ENCODE data around the gene PRRC2B.
"Not testable (repeated sequence)": the region's sequence is repeated elsewhere in the genome, so short reads cannot be mapped to it uniquely, and the experiment has no call there.

PRRC2B gene

DNA sequence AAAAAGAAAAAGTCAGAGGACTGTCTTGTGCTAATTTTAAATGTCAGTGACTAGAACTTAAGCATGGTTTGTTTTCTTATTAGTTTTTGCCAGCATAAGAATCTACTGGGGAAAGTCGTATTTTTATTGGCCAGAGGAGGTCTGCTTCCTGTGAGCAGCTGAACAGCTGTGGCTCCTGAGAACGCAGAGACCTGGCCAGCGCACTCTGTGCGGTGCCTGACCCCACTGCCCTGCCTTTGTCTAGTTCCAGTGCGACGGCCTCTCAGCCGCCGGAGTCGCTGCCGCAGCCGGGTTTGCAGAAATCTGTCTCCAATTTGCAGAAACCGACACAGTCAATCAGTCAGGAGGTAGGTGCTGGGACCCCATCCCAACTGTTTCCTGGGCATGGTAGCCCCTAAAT lies 42.5 kb downstream of the PRRC2B start:
- no peak for DNase-seq (ENCODE audit: low spot score)

- no peak for DNase-seq (ENCODE audit: low spot score)
Observed at GRCh38 chr9:131436865-131437271, 43.0 kb downstream of the PRRC2B start.

DNA sequence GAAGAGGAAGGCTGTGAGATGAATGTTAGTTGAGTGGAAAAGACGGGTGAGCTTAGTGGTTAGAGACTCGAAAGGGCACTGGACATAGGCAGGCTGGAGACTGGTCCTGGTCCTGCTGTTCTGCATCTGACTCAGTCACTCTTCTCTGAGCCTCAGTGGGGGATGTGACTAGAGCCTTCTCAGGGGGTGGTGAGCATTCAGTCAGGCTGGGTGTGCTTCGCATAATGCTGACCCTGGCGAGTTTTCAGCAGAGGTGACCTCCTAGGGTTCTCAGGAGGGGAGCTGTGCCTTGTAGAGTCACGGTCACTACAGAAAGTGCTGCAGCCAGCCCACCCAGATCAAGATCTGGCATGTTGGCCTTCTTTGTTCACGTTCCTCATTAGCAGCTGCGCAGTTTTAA lies 44.3 kb downstream of the PRRC2B start:
- no peak for DNase-seq (ENCODE audit: low spot score)

DNA sequence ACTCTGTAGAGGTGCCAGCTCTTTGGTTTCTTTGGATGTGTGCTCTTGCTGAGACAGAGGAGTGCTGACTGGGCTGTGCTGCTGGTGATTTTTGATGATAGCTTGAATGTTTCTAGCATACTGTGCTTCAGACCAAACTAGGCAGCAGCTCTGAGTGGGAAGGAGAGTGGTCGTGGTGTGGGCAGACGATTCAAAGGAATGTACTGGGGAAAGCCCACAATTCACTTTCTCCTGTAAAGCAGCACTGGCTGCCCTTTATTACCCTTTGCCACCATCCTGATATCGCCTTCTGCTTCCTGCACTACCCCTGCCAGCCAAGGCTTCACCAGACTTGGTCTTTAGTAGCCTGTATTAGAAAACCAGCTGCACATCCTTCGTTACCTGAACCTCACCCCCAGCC lies 45.3 kb downstream of the PRRC2B start:
- DNase-seq (ENCODE audit: low spot score), result no peak

GRCh38 chr9:131441441-131441840 lies 47.6 kb downstream of the PRRC2B start:
- DNase-seq (ENCODE audit: low spot score), result peak; percentile 61

GRCh38 chr9:131442351-131442750 lies 48.5 kb downstream of the PRRC2B start:
- no peak for DNase-seq (ENCODE audit: low spot score)

DNA sequence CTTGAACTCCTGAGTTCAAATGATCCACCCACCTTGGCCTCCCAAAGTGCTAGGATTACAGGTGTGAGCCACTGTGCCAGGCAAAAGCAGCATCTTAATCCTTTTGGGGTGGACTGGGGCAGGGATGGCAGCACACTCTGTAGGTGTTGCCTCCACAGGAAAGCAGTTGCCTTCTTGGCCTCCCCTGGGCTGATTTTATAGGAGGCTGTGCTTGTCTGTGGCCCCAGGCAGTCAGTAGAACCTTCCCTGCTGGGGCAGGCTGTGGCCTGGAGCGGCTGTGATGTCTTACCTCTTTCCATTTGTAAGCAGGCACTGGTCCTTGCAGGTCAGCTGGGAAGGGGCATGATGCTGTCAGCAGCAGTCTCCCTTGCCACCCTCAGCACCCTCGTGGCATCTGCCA lies 49.8 kb downstream of the PRRC2B start:
- DNase-seq (ENCODE audit: low spot score), result no peak

DNA sequence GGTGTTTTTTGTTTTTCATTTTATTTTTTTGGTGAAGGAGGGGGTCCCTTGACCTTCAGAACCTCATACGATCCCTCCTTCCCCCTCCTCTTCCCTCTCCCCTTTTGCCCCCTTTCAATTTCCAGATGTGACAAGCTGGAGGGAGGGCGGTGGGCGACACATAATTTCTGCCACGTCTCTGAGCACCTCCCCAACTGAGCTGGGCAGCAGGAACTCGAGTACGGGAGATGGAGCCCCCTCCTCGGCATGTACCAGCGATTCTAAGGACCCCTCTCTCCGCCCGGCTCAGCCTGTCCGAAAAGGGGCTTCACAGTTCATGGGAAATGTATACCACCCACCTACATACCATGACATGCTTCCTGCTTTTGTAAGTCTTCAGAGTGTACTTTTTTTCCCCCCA lies 52.4 kb downstream of the PRRC2B start:
- DNase-seq (ENCODE audit: low spot score), result no peak

DNA sequence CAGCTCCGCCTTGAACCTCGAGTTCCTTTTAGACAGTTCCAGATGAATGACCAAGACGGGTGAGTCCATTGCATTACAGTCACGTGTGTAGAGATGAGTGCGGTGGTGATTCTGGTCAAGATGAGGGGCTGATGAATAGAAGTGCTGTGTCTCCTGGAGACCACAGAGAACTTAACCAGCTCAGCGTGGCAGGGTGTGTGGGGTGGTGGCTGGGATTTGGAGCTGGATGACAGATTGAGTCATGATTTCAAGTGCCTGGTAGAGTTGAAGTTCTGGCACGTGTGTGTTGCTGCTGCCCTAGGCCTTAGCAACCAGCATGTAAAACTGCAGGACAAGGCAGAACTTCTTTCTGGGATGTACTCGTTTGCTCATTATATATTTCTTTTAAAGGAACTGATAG lies 53.3 kb downstream of the PRRC2B start:
- no peak for DNase-seq (ENCODE audit: low spot score)

DNA sequence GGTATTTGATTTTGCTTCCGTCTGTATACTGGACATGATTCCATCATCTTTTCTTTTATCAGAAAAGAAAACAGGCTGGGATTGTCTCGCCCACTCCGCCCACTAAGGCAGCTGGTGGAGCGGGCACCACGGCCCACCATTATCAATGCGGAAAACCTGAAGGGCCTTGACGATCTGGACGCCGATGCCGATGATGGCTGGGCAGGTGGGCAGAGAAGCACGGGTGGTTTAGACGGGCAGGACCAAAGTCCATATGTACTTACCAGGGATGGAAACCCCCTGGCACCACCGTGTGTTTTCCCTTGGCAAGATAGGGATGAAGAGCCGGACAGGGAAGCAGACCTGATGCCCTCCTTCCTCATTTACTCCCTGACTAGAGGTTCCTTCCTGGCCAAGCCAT lies 53.7 kb downstream of the PRRC2B start:
- DNase-seq (ENCODE audit: low spot score), result no peak

DNA sequence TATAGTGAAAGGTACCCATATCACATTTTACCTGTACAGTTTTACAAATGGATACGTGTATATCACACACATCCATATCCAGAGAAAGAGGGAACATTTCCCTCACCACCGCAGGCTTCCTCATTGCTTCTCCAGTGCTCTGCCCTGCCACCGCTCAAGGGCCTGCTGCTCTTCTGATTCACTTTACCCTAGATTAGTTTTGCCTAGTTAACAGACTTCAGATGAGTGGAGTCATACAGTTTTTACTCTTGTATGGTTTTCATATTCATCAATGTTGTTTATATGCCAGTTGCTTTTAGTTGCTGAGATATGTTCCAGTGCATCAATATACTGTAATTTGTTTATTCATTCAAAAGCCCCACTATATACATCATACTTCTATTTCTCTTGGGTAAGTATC lies 54.9 kb downstream of the PRRC2B start:
- no peak for DNase-seq (ENCODE audit: low spot score)

- DNase-seq (ENCODE audit: low spot score), result no peak
Observed at GRCh38 chr9:131449276-131449675, 55.4 kb downstream of the PRRC2B start.

DNA sequence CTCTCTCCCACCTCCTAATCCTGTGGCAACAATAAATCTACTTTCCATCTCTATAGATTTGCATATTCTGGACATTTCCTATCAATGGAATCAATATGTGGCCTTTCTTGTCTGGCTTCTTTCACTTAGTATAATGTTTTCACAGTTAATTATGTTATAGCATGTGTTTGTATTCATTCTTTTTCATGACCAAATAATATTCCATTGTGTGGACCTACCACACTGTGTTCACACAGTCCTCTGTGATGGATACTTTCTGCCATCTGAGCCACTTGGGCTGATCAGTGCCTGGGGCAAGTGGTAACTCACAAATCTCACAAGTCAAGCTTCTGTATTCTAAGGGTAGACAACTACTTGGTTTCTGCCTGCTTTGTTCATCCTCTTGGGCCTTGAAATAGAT lies 60.1 kb downstream of the PRRC2B start:
- no peak for DNase-seq (ENCODE audit: low spot score)

DNA sequence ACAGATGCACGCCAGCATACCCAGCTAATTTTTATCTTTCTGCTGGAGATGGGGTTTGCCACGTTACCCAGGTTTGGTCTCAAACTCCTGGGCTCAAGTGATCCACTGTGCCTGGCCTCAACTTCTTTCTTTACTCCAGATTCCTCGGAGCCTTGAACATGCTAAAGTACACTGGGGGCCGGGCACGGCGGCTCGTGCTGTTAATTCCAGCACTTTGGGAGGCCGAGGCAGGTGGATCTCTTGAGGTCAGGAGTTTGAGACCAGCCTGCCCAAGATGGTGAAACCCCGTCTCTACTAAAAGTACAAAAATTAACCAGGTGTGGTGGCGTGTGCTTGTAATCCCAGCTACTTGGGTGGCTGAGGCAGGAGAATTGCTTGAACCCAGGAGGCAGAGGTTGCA lies 61.8 kb downstream of the PRRC2B start:
- not testable (repeated sequence) for DNase-seq (ENCODE audit: low spot score)

- DNase-seq (ENCODE audit: low spot score), result no peak
Observed at GRCh38 chr9:131457746-131458145, 63.9 kb downstream of the PRRC2B start.

- DNase-seq (ENCODE audit: low spot score), result no peak
Observed at GRCh38 chr9:131459056-131459455, 65.2 kb downstream of the PRRC2B start.

DNA sequence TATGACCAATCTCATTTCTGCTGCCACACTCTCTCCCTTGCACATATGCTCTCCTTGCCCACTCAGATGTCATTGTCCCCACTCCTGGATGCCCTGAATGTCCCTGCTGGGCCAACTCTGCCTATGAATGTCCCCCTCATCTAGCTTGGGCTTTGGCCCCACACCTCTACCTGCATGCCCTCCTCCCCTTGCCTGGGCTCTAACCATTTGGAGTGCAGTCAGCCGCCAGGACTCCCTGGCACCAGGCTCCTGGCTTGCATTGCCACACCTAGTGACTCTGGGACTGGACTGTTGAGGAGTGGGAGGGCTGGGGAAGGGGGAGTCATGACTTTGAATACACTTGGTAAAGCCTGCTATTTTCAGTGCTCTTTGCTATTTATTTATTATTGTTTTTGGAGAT lies 67.3 kb downstream of the PRRC2B start:
- no peak for DNase-seq (ENCODE audit: low spot score)

GRCh38 chr9:131464354-131465000 lies 70.6 kb downstream of the PRRC2B start:
- DNase-seq (ENCODE audit: low spot score), result no peak

DNA sequence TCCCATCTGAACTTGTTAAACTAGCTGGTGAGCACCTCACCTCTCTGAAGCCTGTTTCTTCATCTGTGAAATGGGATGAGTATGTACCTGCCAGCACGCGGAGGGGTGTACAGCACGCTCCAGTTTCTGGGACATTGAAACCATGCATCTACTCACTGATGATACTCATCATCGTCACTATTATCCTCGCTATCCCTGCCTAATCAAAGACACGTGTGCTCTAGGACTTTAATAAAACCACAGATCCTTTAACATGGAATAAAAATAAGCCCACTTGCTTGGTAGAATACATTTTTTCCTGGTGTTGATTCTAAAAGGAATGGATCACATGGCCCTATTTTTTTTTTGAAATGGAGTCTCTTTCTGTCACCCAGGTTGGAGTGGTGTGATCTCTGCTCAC lies 71.5 kb downstream of the PRRC2B start:
- no peak for DNase-seq (ENCODE audit: low spot score)

- no peak for DNase-seq (ENCODE audit: low spot score)
Observed at GRCh38 chr9:131467214-131467935, 73.5 kb downstream of the PRRC2B start.

GRCh38 chr9:131468031-131468430 lies 74.1 kb downstream of the PRRC2B start:
- no peak for DNase-seq (ENCODE audit: low spot score)

DNA sequence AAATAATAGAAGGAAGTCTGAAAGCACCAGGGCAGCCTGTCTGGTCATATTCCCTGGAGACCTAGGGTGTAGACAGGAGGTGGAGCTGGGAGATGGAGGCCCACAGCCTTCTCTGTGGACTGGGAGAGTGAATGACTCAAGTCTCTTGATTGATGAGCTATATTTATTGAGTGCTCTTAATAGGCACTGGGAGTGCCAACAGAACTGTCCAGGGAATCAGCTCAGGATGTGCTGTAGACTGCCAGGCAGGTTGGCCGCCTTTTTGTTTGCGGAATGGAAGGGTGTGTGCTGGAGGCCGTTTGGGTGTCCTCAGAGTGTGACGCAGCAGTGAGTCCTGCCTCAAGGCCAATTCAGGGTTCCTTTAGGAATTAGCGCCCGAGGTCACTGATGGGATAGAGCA lies 75.5 kb downstream of the PRRC2B start:
- no peak for DNase-seq (ENCODE audit: low spot score)

DNA sequence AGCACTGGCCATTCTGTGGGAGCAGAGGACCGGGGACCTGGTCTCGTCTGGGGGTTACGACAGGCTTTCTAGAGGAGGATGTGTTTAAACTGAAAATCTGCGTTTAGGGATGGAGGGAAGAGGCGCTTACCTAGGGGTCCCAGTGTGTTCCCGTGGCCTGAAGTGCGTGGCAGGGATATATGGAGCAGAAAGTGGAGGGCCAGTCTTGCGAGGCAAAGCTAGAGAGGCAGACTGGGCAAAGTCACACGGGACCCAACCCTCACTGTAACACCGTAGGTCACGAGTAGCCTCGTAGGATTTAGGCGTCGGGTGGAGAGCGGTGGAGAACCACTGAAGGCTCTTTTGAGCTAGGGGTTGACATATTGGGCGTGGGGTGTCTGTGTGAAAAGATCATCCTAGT lies 76.1 kb downstream of the PRRC2B start:
- no peak for DNase-seq (ENCODE audit: low spot score)

- no peak for DNase-seq (ENCODE audit: low spot score)
Observed at GRCh38 chr9:131470581-131470991, 76.7 kb downstream of the PRRC2B start.
